HG02981 (cell line): ENCODE results near the gene UBE2J2.
"Not testable (repeated sequence)": the region's sequence is repeated elsewhere in the genome, so short reads cannot be mapped to it uniquely, and the experiment has no call there.

Experiments used
- ATAC-seq: cut with Tn5 transposase; IDR thresholded peaks from one replicate; pipeline ENCODE4 v1.9.1; 2021; ENCODE audit warnings: mild to moderate bottlenecking, moderate library complexity; ENCODE audit not compliant: unreplicated experiment

Gene UBE2J2

DNA sequence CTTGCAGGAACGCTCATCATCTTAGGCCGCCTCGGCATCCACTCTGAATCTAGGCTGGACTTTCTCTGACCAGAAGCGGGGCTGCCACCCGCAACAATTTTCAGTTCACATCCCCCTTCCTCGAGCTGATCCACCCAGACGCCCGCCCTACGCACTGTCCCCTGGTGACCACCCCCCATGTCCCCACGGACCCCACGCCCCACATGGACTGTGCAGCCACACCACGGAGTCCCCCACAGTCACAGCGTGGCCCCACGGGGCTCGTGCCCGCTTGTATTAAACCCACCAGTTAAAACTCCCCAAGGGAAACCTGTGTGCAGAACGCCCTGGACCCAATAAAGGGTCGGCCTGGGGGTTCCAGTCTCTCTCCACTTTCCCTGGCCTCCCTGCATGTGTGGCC lies 14.1 kb downstream of the UBE2J2 start:
- ATAC-seq = no peak

DNA sequence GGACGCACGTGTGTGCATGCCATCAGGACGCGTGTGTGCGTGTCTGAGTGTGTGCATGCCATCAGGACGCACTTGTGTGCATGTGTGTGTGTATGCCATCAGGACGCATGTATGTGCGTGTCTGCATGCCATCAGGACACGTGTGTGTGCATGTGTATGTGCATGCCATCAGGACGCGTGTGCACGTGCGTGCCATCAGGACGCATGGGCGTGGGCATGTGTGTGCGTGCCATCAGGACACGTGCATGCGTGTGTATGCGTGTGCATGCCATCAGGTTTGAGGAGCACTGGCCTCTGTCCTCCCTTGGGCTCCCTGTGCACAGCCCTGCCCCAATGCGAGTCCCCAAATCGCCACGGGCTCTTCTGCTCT lies 14.6 kb downstream of the UBE2J2 start:
- no peak for ATAC-seq

DNA sequence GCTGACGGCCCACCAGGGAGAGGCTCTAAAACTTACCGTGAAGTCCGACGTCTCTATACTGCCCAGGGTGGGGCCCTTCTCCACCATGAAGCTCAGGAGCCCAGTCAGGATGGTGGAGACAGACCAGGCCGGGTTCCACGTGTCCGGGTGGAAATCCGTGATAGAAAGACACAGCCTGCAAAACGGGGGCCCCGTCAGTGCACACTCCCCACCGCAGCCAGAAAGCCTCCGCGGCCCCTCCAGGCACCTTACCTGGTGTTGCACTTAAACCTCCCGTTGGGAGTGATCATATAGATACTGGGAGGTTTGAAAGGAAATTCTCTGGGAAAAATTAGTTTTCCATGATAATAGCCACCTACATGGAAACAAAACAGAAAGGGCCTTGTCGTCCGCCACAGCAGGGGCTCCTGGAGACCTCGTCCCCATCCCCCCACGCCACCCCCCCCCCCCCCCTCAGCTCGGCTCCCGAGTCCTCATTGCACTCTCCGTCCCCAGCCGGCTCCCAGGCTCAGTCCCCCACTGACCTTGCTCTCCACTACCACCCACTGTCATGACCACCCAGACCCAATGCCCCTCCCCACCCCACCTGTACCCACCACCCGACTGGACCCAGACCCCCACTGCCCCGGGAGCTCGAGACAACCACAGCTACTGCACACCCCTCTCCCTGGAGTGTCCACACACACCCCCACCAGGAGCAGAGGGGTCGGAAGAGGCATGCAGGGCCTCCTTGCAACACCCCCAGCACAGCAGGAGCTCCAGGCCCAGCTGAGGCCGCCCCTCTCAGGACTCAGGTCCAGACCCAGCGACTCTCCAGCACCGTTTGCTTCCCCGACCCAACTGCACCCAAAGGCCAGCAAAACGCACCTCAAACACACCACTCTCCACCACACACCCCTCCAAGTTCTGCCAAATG lies 16.4 kb downstream of the UBE2J2 start:
- ATAC-seq = no peak

DNA sequence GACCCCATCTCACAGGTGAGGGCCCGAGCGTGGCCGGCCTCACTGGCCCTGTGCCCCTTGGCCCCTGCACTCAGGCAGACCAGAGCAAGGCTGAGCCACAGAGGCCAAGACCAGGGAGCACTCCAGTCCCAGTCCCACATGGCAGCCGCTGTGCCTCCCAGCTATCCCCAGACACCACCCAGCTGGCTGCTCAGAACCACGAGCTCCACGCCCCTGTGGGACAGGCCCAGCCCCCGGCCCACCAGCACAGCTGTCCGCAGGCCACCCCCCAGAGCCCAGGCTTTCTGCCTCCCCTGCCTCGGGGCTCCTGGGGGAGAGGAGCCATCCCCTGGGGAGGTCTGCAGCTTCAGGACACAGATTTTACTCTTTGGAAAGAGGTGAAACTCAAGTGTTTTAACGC lies 18.0 kb downstream of the UBE2J2 start:
- no peak for ATAC-seq

DNA sequence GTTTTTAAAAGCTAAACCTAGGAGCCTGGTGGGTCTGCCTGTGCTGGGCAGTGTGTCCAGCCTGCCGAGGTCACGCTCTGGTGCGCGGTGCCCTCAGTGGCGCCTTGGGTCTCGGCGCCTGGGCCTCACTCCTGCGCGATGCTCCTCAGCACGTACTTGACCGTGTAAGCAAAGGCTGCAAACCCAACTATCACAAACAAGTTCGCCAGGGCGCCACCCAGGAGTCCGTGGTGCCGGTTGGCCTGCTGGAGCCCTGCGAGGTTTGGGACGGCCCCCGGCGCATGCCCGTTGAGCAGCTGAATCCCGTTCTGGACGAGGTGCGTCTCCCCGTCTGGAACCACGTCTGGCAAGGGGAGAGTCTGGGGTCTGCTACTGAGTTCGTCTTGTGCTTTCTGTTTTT lies 18.6 kb downstream of the UBE2J2 start:
- ATAC-seq = no peak

DNA sequence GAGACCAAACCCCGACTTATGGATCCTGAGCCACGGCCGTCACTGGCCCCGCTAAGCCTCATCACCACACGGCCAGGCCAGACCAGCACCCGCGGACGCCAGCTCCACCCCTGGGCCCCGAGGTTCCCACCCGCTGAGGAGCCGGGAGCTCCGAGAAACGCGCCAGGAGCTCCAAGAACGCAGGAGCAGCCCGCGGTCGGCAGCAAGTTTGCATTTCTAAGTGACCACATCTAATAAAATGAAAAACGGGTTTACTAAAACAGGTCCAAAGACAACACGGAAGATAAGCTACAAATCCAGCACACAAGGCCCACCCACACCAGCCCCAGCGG lies 19.0 kb downstream of the UBE2J2 start:
- ATAC-seq = no peak

DNA sequence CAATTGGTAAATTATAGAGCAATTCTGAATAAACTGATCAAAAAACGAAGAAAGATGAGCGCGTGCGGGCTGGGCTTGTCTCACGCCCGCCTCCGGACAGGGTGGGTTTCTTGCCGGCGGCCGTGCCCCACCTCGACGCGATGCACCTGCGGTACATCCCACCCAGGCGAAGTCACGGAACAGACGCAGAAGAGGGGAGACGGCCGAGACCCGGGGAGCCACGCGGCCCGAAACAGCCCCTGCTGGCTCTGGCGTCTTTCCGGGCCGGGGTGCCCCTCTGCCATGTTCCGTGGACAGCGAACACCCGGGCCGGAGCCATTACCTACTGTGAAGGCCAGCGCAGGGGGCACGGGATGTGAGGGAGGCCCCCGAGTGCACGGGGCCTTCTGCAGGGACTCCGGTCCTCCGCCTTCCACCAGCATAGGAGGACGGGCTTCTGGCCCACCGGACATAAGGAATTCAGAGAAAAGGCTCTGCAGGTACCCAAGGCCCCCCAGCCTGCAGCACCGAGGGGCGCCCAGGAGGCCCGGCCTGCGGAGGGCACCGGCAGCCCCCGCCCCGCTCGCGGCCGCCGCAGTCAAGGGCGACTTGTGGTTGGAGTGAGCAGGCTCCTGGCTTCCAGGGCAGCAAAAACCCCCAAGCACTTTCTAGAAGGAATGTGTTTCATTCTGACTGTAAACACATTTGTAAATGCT lies 19.5 kb downstream of the UBE2J2 start:
- ATAC-seq = no peak

DNA sequence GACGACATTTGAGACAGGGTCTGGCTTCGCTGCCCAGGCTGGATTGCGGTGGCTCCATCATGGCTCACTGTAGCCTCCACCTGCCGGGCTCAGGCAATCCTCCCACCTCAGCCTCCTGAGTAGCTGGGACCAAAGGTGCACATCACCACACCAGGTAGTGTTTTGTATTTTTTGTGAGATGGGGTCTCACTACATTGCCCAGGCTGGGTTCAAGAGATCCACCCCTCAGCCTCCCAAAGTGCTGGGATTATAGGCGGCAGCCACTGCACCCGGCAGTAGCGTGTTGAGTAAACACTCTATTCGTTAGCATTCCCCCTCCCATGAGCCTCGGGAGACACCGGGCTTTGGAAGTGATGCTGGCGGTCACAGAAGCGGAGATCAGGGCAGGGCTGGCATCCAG lies 20.3 kb downstream of the UBE2J2 start:
- no peak for ATAC-seq

DNA sequence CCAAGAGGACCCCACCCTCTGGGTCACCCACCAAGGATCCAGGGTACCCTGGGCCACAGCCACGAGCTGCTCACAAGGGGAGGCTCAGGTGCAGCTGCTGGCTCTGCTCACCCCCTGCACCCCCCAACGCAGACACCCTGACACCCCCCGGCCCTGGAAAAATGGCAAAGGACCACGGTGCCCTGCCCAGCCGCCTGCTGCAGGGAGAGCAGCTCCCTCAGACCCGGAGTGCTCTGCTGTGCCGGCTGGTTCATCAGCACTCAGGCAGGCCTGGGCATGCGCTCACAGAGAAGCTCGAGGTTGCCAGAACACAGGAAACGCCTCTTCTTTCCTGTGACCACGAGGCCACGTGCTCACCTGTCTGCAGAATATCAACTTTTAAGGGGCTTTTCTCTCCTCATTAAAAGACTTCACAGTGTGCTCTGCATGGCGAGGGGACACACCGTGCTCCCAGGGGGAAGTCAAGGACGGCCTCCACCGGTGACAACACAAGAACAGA lies 22.8 kb downstream of the UBE2J2 start:
- no peak for ATAC-seq

DNA sequence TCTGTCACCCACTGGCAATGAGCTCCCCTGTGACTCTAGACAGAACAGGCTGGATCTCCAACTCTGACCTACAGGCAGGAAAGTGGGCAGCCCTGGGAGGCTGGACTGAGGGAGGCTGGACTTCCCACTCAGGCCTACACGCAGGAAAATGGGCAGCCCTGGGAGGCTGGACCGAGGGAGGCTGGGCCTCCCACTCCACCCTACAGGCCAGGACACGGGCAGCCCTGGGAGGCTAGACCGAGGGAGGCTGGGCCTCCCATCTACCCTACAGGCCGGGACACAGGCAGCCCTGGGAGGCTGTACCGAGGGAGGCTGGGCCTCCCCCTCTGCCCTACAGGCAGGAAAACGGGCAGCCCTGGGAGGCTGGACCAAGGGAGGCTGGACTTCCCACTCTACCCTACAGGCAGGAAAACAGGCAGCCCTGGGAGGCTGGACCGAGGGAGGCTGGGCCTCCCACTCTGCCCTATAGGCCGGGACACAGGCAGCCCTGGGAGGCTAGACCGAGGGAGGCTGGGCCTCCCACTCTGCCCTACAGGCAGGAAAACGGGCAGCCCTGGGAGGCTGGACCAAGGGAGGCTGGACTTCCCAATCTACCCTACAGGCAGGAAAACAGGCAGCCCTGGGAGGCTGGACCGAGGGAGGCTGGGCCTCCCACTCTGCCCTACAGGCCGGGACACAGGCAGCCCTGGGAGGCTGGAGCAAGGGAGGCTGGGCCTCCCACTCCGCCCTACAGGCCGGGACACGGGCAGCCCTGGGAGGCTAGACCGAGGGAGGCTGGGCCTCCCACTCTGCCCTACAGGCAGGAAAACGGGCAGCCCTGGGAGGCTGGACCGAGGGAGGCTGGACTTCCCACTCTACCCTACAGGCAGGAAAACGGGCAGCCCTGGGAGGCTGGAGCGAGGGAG lies 25.4 kb downstream of the UBE2J2 start:
- not testable (repeated sequence) for ATAC-seq

DNA sequence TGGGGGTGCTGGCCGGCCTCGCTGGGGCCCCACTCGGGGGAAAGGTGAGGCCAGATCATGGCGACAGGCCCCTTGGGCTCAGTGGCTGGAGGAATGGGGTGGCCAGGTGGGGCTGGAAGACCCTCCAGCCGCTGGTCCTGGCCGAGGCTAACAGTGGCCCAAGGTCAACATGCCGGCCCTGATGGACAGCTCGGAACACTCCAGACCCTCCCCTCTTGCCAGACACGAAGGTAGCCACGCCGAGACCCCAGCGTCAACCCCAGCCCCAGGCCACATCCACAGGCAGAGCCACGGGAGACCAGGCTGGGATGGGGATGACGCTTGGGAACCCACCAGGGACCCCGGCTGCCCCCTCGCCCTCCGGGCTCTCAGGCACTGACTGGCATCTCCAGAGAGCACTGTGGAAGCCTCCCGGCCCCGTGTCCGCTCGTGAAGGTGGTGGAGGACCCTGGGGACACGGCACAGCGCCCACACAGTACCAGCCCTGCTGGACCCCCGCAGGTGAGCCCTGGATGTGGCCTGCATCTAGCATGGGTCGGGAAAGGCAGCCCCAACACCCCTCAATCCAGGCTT lies 26.2 kb downstream of the UBE2J2 start:
- no peak for ATAC-seq

DNA sequence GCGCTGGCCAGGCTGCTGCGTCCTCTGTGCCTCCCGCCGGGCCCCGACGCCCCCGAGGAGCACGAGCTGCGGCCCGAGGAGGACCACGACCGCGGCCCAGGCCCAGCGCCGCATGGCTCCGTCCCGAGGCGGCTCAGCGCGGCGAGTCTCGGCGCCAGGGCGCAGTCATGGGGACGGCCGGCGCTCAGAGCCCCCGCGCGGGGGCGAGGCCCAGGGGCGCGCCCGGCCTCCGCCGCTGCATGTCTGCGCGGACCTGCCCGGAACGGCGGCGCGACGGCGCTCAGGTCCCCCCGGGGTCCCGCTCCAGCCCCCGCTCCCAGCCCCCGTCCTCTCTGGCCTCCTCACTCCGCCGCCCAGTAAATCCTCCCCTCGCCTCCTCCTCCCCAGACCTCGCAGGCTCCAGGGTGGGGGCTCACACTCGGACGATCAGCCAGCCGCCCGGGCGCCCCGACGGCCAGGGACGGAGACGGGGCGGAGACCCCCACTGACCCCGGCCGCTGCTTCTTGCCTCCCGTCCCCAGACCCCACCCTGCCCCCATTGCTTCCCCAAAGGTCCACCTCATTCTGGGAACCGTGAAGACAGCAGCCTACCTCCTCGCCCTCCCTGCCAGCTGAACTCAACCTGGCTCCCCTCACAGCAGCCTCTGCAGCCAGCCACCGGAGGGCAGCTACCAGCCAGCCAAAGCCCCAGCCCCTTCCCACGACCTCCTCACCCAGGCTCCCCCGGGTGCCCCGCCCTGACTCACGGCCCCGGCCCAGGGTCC lies 26.9 kb downstream of the UBE2J2 start, which contains the start of gene C1QTNF12:
Gene C1QTNF12, minus strand, starts transcription at position 146 of the 764 bp plus-strand sequence. Its CDS starts 32 bp downstream, at position 114.
- no peak for ATAC-seq

DNA sequence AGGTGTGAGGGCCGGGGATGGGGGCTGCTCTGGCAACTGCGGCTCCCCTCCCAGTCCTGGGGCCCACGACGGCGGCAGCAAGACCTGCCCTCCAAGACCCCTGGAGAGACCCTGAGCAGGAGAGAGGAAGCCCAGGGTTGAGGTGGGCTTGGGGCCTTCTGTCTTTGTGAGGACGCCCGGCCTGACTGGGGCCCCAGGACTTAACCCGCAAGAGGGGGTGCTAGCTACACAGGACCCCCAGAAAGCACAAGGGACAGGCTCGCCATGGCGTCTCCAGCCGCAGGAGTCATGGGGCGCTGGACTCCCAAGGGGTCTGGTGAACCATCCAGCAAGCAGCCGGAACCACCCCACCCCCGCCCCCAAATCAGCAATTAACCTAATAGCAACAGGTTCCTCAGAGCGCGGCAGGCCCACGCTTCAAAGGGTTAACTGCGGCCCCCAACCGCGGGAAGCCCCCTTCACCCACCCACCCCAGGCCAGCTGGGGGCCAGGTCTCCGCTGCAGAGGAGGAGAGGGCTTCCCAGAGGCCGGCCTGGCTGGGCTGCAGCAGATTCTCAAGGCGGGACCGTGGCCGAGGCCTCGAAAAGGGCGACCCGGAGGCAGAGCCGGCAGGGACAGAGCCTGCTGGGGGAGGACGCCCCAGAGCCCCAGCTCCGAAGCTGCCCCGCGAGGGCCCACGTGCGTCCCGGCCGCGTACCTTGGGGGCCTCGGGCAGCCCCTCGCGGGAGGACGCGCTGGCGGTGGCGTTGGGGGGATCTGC lies 27.7 kb downstream of the UBE2J2 start:
- ATAC-seq = no peak

DNA sequence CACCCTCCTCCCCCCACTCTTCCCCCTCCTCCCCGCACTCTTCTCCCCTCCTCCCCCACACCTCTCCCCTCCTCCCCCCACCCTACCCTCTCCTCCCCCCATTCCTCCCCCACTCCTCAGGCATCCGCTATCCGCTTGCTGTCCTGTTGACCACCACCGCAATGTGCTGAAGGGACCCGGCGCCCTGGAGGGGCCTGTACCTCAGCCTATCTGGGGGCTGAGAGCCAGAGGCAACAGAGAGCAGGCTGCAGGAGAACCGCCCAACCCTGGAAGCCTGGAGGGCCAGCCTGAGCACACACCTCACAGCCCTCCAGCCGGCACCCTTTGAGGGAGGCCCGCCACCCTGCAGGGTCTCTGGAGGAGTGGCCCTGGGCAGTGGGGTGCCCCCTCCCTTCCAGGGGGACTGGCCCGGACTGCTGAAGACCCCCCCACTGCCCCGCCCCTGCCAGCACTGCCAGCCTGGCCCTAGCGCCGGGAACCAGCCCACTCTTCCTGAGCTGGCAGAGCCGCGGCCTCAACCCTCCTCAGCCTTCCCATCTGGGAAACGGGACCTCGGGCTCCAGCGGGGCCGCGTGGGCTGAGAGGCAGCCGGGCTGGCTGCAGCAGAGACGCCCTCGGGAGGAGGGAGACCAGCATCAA lies 28.4 kb downstream of the UBE2J2 start:
- no peak for ATAC-seq

DNA sequence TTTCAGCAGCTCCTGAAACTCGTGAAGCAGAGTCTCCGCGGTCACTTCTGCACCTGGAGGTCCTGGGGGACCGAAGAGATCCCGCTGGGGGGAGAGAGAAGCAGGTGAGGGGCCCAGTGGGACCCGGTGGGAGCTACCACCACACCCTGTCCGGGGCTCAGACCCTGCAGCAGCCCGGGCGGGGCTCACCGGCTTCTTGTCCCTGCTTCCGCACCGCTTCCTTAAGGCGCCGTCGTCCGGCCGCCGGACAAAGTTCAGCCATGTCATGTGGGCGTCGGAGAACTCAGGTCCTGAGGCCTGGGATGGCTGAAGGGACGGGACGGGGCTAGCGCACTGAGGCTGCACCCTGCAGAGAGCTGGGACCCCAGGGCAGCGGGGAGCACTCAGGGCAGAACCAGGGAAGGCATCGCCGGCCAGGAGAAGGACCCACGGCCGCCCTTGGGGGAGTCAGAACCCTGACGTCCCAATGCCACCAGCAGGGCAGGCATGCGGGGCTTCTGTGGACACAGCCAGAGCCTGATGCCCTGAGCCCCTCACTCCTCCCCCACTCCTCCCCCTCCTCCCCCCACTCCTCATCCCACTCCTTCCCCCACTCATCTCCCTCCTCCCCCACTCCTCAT lies 29.4 kb downstream of the UBE2J2 start:
- ATAC-seq = no peak

DNA sequence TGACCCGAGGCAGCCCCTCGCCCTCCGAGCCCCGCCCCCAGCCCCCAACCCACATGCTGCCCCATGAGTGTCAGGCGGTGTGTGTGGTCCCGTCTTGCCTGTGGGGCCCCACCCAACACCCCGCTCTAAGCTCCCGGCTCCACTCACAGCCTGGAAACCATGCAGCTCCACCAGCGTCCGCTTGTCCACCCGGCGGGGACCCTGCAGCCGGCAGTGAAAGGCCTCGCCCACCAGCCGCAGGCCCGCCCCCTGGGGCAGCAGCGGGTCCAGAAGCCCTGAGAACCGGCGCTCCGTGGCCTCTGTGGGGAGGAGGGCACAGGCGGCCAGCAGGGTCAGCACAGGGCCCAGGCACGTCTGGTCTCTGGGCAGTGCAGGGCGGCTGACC lies 29.9 kb downstream of the UBE2J2 start:
- ATAC-seq = no peak

DNA sequence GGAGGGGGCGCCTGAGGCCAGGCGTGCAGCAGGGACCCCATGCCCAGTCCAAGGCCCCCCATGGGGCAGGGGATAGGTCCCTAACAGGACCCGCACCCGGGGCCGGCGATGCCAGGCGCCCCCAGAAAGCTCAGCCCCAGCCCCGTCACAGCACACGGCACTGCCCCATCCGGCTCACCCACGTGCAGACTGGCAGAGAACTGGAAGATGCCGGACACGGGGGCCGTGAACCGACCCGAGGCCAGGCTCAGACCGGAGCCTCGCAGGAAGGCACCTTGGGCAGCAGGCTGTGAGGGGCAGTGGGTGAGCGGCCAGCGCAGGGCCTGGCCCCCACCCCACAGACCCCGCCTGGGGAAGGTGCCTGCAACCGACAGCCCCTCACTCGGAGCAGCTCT lies 30.4 kb downstream of the UBE2J2 start:
- no peak for ATAC-seq

DNA sequence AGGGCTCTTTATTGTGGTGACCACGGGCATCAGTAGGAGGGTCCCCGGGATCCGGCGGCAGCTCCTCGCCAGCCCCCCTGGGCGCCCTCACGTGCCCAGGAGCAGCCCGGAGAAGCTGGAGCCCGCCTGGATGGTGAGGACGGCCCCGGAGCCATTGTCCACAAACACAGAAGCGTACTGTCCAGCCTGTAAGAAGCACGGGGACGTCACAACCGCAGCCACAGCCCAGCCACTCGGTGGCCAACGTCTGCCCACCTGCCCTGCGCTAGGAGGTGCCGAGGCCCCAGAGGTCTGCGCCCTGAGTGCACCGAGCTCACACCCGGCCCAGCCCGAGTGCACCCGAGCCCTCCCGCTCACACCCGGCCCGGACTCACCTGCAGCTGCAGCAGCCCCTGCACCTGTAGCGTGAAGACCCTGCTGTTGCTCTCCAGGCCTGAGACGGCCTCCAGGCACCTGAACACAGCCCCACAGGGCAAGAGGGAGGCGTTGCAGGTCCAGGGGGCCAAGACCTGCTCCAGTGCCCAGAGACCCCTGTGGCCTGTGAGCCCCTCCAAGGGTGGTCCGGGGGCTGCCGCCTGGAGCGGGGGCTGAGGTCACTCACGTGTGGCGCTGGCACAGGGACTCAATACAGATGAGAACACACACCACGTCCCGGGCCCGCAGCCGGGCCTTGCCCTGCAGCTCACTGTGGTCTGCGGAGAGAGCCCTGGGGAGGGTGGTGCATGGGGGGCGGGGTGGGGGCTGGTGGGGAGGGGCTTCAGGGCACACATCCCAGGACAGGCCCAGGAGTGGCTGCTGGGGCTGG lies 31.0 kb downstream of the UBE2J2 start:
- no peak for ATAC-seq
